HEK293T (cell line): ENCODE results near the gene CCDC80.
A peak's percentile ranks its signal among the peaks of the same experiment; 100 is the strongest.

Source experiments
- CTCF ChIA-PET: fragments of 350-600 bp; formaldehyde crosslinking; extraction: SDS; loops from one replicate; lab custom pipeline; 2021; ENCODE audit warnings: antibody characterized with exemption, inconsistent platforms; lab: Yijun Ruan, JAX
- POLR2A ChIA-PET: fragments of 350-600 bp; formaldehyde crosslinking; extraction: SDS; loops from one replicate; lab custom pipeline; 2020; ENCODE audit warnings: antibody characterized with exemption, inconsistent platforms; lab: Yijun Ruan, JAX
- DNase-seq: peaks from one replicate; pipeline ENCODE4 v3.0.0; 2012; ENCODE audit warnings: mixed read lengths; ENCODE audit errors: extremely low spot score
- ARNT ChIP-seq: fragments of 450-650 bp; IDR thresholded peaks from 2 replicates; pipeline ENCODE4 v1.6.1; 2017; ENCODE audit warnings: mild to moderate bottlenecking
- BHLHE40 ChIP-seq: fragments of 450-650 bp; IDR thresholded peaks from 2 replicates; pipeline ENCODE4 v1.6.1; 2016; ENCODE audit warnings: mild to moderate bottlenecking, moderate library complexity, borderline replicate concordance
- CTBP1 ChIP-seq: fragments of 450-650 bp; IDR thresholded peaks from 2 replicates; pipeline ENCODE4 v1.6.1; 2016; ENCODE audit warnings: borderline replicate concordance
- ELF4 ChIP-seq: fragments of 450-650 bp; IDR thresholded peaks from 2 replicates; pipeline ENCODE4 v1.6.1; 2017; ENCODE audit warnings: antibody characterized with exemption
- FOXA1 ChIP-seq: fragments of 450-650 bp; IDR thresholded peaks from 2 replicates; pipeline ENCODE4 v1.6.1; 2016; ENCODE audit warnings: mild to moderate bottlenecking
- FOXK2 ChIP-seq: fragments of 450-650 bp; IDR thresholded peaks from 2 replicates; pipeline ENCODE4 v1.6.1; 2016; ENCODE audit warnings: mild to moderate bottlenecking
- FOXM1 ChIP-seq: fragments of 450-650 bp; IDR thresholded peaks from 2 replicates; pipeline ENCODE4 v1.6.1; 2017; ENCODE audit warnings: mild to moderate bottlenecking, borderline replicate concordance
- HDGF ChIP-seq: fragments of 450-650 bp; IDR thresholded peaks from 2 replicates; pipeline ENCODE4 v1.6.1; 2017; ENCODE audit warnings: antibody characterized with exemption, borderline replicate concordance
- L3MBTL2 ChIP-seq: fragments of 450-650 bp; conservative IDR thresholded peaks from 2 replicates; pipeline ENCODE4 v1.6.1; 2016; ENCODE audit warnings: mild to moderate bottlenecking
- LEF1 ChIP-seq: fragments of 450-650 bp; IDR thresholded peaks from 2 replicates; pipeline ENCODE4 v1.6.1; 2017; ENCODE audit warnings: mild to moderate bottlenecking, borderline replicate concordance
- NFRKB ChIP-seq: fragments of 450-650 bp; IDR thresholded peaks from 2 replicates; pipeline ENCODE4 v1.6.1; 2016; ENCODE audit warnings: mild to moderate bottlenecking, moderate library complexity
- SP1 ChIP-seq: fragments of 450-650 bp; IDR thresholded peaks from 2 replicates; pipeline ENCODE4 v1.6.1; 2017
- SUZ12 ChIP-seq: fragments of 450-650 bp; IDR thresholded peaks from 2 replicates; pipeline ENCODE4 v1.6.1; 2016; ENCODE audit warnings: mild to moderate bottlenecking
- TARDBP ChIP-seq: fragments of 450-650 bp; IDR thresholded peaks from 2 replicates; pipeline ENCODE4 v1.6.1; 2016
- ZNF384 ChIP-seq: fragments of 450-650 bp; IDR thresholded peaks from 2 replicates; pipeline ENCODE4 v1.6.1; 2016
- TF ChIP-seq, protein P1 (sequence below): fragments of 450-650 bp; IDR thresholded peaks from 2 replicates; pipeline ENCODE4 v1.6.1; 2016

The CCDC80 gene

DNA sequence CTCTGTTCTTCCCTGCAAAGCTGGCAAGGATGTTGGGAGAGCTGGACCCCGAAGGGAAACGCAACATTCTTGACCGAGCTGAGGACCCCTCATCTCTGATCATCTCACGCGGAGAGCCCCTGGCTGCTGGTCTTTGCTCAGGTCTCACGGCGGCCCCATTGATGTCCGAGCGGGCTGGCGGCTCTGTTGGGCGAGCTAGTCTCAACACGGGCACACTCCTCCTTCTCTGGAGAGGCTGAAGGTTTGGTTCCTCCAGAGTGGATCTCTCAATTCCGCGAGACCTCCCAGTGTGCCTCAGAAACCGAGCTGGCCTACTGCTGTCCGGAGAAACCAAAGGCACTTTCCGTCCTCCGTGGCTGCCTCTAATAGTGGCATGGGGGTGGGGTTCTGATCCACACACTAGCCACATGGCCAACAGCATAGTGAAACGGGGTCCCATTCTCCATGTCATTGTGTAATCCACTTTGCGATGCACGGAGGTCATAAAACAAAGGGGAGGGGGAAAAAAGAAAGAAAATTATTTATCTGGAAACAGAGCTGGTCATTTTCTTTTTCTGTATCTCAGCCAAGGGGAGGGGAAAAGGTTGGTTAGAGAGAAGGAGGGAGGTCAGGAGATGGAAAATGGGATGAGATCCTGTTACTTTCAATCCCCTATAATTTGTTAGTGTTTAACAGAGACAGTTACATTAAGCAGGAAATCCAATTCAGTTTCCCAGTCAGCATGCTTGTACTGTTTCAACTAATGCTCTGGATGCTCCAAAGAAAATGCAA, 1.3 kb downstream of the CCDC80 start:
- TF ChIP-seq CTBP1 (no peak), LEF1 (no peak), FOXK2 (no peak), FOXM1 (no peak), TARDBP (no peak)
- no peak for DNase-seq
- CTCF ChIA-PET = interaction anchor here (0.6 to 1.0 kb wide), 2 partner anchors 176 to 527 kb away, joined by 3 read pairs; no protein-coding TSS in a partner anchor
- POLR2A ChIA-PET = no interaction called here

DNA sequence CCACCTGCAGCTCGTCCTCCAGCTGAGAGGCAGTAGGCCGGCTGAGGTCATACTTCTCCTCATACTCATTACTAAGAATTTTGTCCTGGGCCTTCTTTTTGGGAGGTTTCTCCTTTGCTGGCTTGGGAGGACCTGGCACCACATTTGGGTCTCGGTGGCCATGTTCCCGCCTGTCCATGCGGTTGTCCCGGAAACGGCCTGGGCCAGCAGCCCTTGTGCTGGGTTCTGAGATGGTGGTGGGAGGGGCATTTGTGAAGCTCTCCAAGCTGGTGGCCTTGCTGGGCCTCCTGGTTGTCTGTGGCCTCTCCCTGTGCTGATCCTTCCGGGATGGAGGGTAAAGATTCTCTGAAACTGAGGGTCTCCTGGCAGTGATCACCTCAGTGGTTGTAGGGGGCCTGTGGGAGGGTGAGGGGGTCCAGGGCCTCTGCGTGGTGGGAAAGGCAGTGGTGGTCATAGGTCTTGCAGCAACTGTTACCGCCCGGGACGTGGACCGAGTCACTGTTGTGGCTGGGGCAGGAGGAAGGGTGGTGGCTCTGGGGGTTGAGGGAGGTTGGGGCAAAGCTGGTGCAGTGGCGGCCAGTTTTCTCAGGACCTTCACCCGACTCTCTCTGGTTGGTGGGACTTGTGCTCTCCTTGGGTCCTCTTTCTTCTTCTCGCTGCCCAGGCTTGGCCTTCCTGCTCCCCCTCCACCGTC, 2.5 kb downstream of the CCDC80 start:
- CTCF ChIA-PET = interaction anchor here (0.7 kb wide), 1 partner anchor 175 kb away, joined by 3 read pairs; no protein-coding TSS in a partner anchor

DNA sequence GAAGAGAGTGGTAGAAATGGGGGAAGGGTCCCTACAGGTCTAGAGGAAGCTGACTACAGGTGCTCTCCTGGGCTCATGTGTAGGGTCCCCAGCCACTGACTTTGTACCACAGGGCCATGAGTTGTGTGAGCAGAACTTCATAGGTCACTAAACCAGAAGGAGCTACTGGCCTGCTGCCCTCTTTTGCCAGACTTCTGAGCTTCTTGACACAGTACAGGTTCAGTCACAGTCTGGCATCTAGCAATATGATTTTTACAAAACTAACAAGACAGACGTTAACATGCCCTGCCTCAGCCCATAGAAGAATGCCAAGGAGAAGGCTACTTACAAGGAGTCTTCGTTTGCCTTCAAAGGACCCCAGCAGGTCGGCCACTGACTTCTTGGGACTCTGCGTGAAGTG, 3.2 kb downstream of the CCDC80 start:
- CTCF ChIA-PET = interaction anchor here (1.0 kb wide), 1 partner anchor 97 kb away, joined by 3 read pairs; no protein-coding TSS in a partner anchor
- POLR2A ChIA-PET = interaction anchor here (2.0 kb wide), 1 partner anchor 76 kb away, joined by 5 read pairs; the partner anchor contains the start of genes ATG3 and SLC35A5

More for the DNA sequence above, 2.5 kb downstream of the CCDC80 start:
- POLR2A ChIA-PET = no interaction called here
- TF ChIP-seq L3MBTL2 (no peak), TARDBP (no peak), CTBP1 (no peak)
- DNase-seq = no peak

DNA sequence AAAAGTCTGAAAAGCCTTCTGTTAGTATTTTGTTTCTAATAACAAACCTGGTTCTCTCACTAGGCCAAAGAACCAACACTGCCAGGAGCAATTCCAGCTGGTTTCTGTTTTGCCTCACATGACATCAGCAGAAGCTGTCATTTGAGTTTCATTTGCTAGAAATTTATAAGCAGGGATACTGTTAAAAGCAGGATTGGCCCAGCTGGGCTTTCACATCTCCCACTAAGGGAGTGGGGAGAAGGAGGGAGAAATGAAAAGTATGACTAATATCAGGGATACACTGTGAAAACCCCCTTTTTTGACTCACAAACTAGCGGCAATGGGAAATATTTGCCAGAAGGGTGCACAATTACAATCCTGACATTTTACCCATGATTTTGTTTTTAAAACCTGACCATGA, 5.3 kb downstream of the CCDC80 start:
- ChIA-PET POLR2A (interaction anchor here (1.8 to 2.0 kb wide), 2 partner anchors 74 kb away, joined by 5 read pairs; partner anchors contain the start of genes ATG3 and SLC35A5), CTCF (no interaction called here)
- no peak for DNase-seq

More for the DNA sequence above, 3.2 kb downstream of the CCDC80 start:
- TF ChIP-seq SUZ12 = no peak
- no peak for TF ChIP-seq FOXA1
- TF ChIP-seq HDGF = no peak
- no peak for TF ChIP-seq ARNT
- no peak for TF ChIP-seq BHLHE40
- no peak for TF ChIP-seq ZNF384
- no peak for TF ChIP-seq ELF4
- no peak for DNase-seq

DNA sequence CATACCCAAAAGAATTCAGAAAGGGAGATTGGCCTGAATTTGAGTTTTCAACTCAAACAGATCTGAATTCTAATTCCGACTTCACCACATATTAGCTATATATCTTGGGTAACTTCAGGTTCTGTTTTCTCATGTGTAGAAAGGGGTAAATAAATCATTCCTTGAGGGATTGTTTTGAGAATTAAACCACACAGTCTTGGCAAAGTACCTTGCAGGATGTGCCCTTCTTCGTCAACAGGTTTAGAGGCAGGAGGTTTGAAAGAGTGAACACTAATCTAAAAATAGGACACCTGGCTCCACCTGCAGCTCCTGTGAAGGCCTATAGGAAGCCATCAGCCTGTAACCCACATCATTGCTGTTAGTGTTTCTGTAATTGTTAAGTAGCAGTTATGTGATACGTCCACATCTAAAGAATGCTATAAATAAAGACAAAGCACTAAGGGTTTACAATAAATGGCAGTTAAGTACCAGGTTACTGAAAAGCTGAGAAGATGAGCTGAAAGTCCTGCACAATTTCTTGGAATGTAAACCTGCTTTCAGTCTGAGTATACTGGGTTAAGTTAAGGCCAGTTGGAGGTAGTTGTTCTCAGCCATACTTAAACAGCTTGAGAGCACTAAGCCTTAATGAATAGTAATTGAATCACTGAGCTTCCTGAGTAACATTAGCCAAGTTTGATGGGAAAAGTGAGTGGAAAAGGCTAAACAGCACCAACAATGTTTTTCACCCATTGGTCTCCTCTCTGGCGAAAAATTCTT, 6.0 kb downstream of the CCDC80 start:
- ChIA-PET POLR2A (interaction anchor here (1.8 kb wide), 1 partner anchor 73 kb away, joined by 5 read pairs; the partner anchor contains the start of genes ATG3 and SLC35A5), CTCF (no interaction called here)
- DNase-seq = no peak
- TF ChIP-seq, protein P1, sequence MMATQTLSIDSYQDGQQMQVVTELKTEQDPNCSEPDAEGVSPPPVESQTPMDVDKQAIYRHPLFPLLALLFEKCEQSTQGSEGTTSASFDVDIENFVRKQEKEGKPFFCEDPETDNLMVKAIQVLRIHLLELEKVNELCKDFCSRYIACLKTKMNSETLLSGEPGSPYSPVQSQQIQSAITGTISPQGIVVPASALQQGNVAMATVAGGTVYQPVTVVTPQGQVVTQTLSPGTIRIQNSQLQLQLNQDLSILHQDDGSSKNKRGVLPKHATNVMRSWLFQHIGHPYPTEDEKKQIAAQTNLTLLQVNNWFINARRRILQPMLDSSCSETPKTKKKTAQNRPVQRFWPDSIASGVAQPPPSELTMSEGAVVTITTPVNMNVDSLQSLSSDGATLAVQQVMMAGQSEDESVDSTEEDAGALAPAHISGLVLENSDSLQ = no peak
- TF ChIP-seq ELF4 (no peak), FOXA1 (no peak), FOXK2 (no peak), CTBP1 (no peak), FOXM1 (no peak), NFRKB (no peak), L3MBTL2 (no peak), LEF1 (no peak), BHLHE40 (no peak), ZNF384 (no peak), SUZ12 (no peak), HDGF (no peak), SP1 (no peak), ARNT (no peak), TARDBP (no peak)

More for the DNA sequence above, 5.3 kb downstream of the CCDC80 start:
- TF ChIP-seq ARNT (no peak), SUZ12 (no peak), ZNF384 (no peak), FOXA1 (no peak), FOXK2 (no peak)

DNA sequence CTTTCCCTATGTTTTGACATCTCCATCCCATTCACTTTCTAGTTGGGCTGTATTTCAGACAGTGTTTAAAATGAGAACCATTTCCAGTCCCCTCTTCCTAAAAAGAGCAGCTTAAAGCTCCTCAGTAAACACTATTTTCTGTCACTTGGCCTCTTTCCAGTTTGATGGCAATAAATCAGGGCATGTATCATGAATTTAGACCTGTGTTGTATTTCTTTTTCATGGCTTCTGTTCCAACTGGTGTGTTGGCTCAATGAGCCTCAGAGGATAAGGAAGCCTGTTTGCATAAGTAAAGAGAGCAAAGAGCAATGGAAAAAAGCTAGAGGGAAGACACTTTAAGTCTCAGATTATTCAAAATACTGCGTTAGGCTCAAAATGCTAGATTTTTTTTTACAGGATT, 7.2 kb downstream of the CCDC80 start:
- no peak for TF ChIP-seq L3MBTL2
- TF ChIP-seq, protein P1 = peak; percentile 77
- no peak for DNase-seq
- ChIA-PET CTCF (interaction anchor here (0.7 to 0.8 kb wide), 2 partner anchors 9 to 51 kb away, joined by 4 to 5 read pairs; no protein-coding TSS in a partner anchor), POLR2A (interaction anchor here (1.8 to 1.9 kb wide), 2 partner anchors 8 to 72 kb away, joined by 5 to 6 read pairs; partner anchors contain the start of genes ATG3 and SLC35A5)
